ENCODE data around the gene DMRTA2.

DMRTA2 gene

GRCh38 chr1:50438945-50439344 lies 15.7 kb upstream of the DMRTA2 start:
- no peak for DNase-seq (ENCODE audit: extremely low read depth, insufficient read length)
- Histone ChIP-seq H3K4me3 (replicated peaks; ENCODE audit: low read depth, low read length) (no peak overlapping the region), H3K27me3 (replicated peaks; ENCODE audit: control insufficient read depth, insufficient read depth, low read length) (no peaks in the 10 kb centered on the region), H3K36me3 (ENCODE audit: control insufficient read depth, insufficient read depth, low read length) (peaks cover 5% of the 10 kb centered on the region)
- TF ChIP-seq CTCF (IDR thresholded peaks at IDR 0.05; ENCODE audit: insufficient read depth, low read length, poor library complexity, severe bottlenecking): no peak

GRCh38 chr1:50436489-50436888 lies 13.2 kb upstream of the DMRTA2 start:
- Histone ChIP-seq H3K36me3 (ENCODE audit: control insufficient read depth, insufficient read depth, low read length) (peaks cover 5% of the 10 kb centered on the region), H3K27me3 (replicated peaks; ENCODE audit: control insufficient read depth, insufficient read depth, low read length) (no peaks in the 10 kb centered on the region; the same call in 1 of the 2 replicates), H3K4me3 (replicated peaks; ENCODE audit: low read depth, low read length) (no peak overlapping the region)
- DNase-seq (ENCODE audit: extremely low read depth, insufficient read length): no peak
- no peak for TF ChIP-seq CTCF (IDR thresholded peaks at IDR 0.05; ENCODE audit: insufficient read depth, low read length, poor library complexity, severe bottlenecking)

- H3K36me3 ChIP-seq (ENCODE audit: control insufficient read depth, insufficient read depth, low read length): no peaks in the 10 kb centered on the region
- no peaks in the 10 kb centered on the region; the same call in none of the 2 replicates for H3K27me3 ChIP-seq (replicated peaks; ENCODE audit: control insufficient read depth, insufficient read depth, low read length)
- TF ChIP-seq CTCF (IDR thresholded peaks at IDR 0.05; ENCODE audit: insufficient read depth, low read length, poor library complexity, severe bottlenecking): no peak
- no peak for DNase-seq (ENCODE audit: extremely low read depth, insufficient read length)
- no peak overlapping the region for H3K4me3 ChIP-seq (replicated peaks; ENCODE audit: low read depth, low read length)
Measured at GRCh38 chr1:50430010-50430405, 6.8 kb upstream of the DMRTA2 start.

- no peak for DNase-seq (ENCODE audit: extremely low read depth, insufficient read length)
- Histone ChIP-seq H3K36me3 (ENCODE audit: control insufficient read depth, insufficient read depth, low read length) (no peaks in the 10 kb centered on the region), H3K27me3 (replicated peaks; ENCODE audit: control insufficient read depth, insufficient read depth, low read length) (no peaks in the 10 kb centered on the region; the same call in none of the 2 replicates), H3K4me3 (replicated peaks; ENCODE audit: low read depth, low read length) (no peak overlapping the region)
- no peak for TF ChIP-seq CTCF (IDR thresholded peaks at IDR 0.05; ENCODE audit: insufficient read depth, low read length, poor library complexity, severe bottlenecking)
Measured at GRCh38 chr1:50427818-50428779, 4.9 kb upstream of the DMRTA2 start.

- H3K4me3 ChIP-seq (replicated peaks; ENCODE audit: low read depth, low read length): no peak overlapping the region
- DNase-seq (ENCODE audit: extremely low read depth, insufficient read length): no peak
- peaks cover 2% of the 10 kb centered on the region for H3K27me3 ChIP-seq (replicated peaks; ENCODE audit: control insufficient read depth, insufficient read depth, low read length)
- TF ChIP-seq CTCF (IDR thresholded peaks at IDR 0.05; ENCODE audit: insufficient read depth, low read length, poor library complexity, severe bottlenecking): no peak
- H3K36me3 ChIP-seq (ENCODE audit: control insufficient read depth, insufficient read depth, low read length): no peaks in the 10 kb centered on the region
Measured at GRCh38 chr1:50427086-50427817, 4.0 kb upstream of the DMRTA2 start.

All from GM06990 (cell line).